Bone marrow (tissue), 2 donors: ENCODE data around the gene NTPCR.
"Not testable (repeated sequence)": the region's sequence is repeated elsewhere in the genome, so short reads cannot be mapped to it uniquely, and the experiment has no call there.

Experiments used
- DNase-seq, 2 donors: peaks; one replicate each; lab custom pipeline; 2025; lab: John Stamatoyannopoulos, UW

Gene NTPCR

DNA sequence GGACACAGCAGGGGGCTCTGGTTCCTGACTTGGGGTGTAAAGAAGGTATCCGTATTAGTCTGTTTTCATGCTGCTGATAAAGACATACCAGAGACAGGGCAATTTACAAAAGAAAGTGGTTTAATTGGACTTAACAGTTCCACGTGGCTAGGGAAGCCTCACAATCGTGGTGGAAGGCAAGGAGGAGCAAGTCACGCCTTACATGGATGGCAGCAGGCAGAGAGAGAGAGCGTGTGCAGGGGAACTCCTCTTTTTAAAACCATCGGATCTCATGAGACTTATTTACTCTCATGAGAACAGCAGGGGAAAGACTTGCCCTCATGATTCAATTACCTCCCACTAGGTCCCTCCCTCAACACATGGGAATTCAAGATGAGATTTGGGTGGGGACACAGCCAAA is 23.2 kb upstream of the NTPCR start:
- not testable (repeated sequence) for DNase-seq

DNA sequence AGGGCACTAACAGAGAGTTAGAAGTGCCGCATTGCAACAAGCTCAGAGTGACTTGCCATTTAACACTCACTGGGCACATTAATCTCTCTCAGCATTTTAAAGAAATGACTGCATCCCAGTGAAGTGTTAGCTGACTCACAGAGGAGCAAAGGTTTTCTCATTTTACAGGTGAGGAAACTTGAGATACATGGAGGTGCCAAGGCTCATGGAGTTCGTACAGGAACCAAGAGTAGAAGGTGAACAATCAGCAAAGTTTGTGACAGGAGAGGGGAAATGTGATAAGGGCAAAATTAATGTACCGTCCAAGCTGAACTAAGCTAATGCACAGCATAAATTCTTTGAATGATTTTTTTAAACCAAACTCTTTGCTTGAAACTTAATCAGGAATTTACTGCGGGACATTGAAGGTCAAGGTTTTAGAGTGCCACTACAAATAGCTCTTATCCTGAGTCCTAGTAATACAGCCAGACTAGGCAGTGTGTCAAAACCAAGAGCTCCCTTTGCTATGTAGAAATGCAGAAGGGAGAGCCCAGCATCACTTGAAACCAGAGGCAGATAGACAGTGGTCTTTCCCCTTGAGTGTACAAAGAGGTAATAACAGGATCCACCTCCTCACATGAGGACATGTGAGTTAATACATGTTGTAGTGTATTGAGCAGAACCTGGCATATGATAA is 22.4 kb upstream of the NTPCR start:
- no peak for DNase-seq

DNA sequence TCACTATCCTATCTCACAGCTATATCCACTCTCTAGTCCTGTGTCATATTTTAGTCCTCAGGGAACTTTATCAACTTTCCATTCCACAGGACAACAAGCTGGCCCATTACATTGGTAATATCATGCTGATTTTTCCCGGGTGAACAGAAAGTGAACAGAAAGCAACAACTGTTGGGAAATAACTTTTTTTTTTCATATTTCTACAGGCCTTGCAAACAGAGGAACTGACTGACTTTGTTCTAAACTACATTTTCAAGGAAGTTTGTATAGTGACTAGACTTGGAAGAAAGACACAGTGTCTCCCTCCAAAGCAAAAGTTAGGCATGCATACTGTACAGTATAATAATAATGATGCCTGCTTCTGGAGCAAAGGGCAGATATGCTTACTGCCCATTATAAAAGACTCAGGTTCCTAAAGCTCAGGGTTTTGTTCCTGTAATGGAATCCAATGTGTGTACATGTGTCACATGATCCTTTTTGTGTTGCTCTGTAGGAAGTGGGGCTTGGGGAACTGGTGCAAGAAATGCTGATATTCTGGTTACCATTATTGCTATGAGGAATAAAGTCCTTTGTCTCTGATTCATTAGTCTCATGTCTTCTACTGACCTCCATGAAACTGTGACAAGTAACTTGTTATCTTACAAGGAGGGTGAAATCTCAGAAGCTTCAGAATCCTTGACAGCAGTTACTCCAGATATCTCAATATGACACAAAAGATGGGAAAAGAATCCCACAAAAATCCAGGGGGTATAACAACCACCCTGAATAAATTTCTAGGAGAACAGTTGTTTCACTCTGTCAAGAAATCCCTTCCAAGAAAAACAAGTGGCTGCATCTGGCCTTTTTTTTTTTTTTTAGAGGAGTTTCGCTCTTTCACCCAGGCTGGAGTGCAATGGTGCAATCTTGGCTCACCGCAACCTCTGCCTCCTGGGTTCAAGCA is 17.7 kb upstream of the NTPCR start:
- no peak for DNase-seq

DNA sequence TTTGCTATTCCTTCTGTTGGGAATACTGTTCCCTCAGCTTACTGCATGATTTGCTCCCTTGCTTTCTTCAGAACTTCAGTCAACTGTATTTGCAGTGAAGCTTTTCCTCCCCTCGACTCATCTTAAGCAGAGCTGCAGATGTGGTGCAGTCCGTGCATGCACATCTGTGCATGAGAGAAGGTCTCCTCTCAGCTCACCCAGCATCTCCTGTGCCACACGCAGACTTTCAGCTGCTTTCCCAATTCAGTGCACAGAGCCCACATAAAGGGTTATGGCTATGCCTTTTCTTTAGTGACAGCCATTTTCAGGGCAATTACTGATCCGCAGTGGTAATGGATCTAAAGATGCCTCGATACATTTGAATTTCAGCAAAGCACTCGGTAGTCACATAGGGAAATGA is 13.5 kb upstream of the NTPCR start:
- no peak for DNase-seq

DNA sequence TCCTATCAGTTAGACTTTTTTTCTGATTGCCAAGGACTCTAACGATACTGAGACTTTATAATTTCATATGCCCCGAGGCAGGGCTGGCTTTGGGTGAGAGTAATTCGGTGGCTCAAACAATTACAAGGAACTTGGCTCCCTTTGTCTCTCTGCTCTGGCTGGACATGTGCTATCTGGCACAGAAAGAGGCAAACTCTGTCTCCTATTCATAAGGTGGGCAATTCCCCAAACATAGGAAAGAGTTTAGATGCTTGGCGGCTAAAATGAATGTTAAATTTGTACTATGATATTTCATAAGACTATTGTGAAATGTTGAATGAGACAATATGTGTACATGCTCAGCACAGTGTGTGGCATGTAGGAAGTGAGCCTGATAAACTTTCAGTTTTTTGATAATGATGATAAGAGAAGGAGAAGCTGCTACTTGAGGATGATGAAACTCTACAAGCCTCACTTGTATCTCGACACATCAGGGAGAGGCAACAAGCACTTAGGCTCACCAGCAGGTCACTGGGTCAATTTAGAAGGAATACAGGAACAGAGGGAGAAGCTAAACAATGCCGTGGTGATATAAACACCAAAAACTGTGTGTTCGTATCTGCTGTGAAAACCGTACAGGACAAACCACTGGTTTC is 12.6 kb upstream of the NTPCR start:
- no peak for DNase-seq

DNA sequence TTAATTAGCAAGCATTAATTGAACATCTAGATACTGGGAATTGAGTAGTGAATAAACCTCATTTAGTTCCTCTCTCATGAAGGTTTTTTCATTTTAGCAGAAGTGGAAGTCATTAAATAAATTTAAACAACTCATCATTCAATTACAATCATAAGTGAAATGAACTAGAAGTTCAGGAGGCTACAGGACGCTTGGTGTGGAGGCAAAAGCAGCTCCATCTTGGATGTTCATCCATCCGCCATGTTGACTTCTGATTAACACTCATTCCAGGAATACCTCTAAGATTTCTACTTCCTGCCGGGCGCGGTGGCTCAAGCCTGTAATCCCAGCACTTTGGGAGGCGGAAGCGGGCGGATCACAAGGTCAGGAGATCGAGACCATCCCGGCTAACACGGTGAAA is 11.5 kb upstream of the NTPCR start:
- DNase-seq = no peak

DNA sequence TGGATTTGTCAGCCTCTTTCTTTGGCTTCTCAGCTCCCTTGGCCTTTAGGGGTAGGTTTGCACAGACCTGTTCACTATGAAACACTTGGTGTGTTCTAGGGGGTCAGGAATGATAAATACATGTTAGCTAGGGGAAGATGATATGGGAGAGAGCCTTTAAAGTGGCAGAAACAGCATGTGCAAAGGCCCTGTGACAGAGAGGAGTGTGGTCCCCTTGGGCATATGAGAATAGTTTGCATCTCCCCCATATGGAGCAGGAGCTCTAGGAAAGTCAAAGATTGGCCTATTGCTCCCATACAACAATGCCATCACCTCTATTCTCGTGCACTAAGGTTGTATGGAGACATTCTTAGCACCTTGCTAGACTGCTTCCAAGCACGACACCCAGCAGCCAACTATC is 10.7 kb upstream of the NTPCR start:
- DNase-seq = no peak

DNA sequence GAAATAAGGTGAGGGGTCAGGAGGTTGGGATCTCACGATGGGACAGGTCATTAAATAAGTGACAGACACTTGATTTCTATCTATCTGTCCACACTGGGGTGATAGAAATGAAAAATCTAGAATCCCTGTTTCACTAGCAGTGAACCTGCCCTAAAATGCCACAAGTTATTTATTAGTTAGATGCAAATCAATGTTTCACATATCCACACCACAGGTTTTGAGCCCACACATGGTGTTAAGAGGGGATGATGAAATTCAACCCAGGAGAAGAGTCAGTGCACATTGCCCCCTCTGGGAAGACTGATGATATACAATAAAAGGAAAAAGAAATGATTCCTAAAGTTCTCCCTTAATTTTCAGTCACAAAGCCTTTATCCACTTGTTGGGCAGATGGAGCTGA is 10.1 kb upstream of the NTPCR start:
- DNase-seq = no peak

DNA sequence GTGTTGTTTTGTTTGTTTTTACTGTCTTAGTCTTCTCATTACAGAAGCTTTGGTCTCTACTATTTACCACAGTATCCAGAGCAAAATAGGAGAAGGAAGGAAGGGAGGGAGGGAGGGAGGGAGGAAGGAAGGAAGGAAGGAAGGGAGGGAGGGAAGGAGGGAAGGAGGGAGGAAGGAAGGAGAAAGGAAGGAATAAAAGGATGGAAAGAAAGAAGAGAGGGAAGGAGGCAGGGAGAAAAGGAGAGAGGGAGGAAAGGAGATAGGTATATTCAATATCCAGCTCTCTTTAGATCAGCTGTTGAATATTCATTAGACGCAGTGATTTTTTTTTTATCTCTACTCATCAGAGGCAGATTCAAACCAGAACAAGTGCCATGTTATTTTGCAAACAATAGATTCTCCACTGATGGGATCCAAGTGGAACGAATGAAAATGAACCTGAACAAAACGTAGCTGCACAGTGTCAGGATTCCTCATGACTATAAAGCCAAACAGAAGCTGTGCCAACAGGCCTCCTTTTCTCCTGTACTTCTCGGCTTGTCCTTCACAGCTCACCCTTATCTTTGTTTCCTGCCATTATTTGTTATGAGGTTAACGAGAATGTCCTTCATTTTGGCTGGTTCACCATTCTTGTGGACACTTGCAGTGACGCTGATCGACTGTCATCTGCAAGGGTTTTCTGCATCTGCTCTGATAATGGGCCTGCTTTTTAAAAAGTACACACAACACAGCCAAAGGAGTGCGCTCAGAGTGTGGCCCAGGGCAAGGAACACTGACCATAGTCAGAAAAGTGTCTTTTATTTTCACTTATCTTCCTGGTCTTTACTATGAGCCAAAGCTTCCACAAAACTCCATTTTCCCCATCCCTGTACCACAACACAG is 7.8 kb upstream of the NTPCR start:
- no peak for DNase-seq

DNA sequence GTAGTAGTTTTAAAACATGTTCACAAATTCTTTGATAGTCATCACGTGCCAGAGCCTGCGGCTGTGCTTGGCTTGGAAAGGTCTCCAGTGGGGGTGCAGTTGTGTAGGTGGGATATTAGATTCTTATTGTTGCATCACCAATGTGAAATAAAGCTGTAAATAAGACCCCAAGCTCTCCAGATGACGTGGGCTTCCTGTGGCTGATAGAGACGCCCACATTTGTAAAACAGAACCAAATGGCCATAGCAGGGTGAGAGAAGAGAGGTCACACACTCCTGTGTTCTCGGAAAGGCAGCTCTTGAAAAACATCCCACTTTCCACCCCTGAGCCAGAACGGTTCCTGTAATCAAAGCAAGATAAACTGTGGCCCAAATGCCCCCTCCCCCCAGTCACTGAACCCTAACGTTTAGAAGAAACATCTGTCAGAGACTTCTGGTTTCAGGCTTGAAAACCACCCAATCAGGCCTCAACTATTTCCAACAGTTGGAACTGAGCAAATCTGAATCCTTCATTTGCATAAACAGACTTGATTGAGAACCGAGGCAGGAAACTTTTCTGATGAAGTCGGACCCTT is 6.6 kb upstream of the NTPCR start:
- no peak for DNase-seq

DNA sequence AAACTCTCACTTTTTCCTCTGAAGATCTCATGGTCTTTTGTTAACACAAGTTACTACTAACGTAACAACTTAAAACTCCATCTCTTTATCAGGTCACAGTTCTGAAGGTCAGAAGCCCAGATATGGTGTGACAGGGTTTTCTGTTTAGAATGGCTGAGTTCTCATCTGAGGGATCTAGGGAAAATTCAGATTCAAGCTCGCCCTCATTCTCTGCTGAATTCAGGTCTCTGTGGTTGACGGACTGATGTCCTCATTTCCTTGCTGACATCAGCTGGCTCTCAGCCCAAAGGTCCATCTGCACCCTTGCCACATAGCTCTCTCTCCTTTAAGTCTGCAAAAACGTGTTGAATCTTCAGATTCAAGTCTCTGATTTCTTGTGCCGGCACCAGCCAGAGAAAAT is 6.1 kb upstream of the NTPCR start:
- no peak for DNase-seq

DNA sequence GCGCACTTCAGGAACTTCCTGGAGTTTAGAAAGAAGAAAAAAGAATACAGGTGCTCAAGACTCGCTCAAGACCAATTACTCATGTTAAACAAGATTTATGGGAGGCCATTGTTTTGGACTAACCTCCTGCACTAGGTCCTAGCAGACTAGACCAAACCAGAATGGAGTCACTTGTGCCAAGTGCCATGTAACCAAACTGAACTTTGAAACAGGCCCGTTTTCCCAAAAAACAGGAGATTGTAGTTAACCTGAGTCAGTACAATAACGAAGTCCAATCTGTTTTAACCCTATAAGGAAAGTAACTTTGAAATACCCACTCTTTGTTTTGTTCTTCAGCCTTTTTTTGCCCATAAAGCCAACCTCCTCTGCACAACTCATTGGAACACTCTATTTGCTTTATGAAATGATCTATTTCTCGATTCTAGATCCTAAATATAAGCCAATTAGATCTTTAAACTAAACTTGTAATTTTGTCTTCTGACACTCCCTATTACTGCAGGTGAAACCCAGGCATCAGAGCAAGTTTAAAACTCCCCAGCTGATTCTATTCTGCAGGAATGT is 695 bp upstream of the NTPCR start:
- no peak for DNase-seq

DNA sequence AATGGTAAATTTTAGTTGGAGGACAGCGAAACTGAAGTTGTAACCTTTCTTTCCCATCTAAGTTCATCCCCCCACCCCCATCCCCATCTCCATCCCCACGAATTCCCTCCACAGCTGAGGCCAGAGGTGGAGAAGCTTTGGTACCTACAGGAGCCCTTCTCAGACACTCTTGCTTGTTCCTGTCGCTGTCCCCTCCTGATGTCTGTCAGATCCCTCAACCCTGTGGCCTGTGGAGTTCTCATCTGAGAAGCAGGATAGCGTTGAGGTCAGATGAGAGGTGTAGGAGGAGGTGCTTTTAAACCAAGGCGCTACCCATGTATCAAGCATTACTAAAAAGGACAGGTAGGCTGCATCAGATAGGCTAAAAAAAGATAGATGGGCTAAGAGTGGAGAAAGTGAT is 769 bp downstream of the NTPCR start:
- no peak for DNase-seq

DNA sequence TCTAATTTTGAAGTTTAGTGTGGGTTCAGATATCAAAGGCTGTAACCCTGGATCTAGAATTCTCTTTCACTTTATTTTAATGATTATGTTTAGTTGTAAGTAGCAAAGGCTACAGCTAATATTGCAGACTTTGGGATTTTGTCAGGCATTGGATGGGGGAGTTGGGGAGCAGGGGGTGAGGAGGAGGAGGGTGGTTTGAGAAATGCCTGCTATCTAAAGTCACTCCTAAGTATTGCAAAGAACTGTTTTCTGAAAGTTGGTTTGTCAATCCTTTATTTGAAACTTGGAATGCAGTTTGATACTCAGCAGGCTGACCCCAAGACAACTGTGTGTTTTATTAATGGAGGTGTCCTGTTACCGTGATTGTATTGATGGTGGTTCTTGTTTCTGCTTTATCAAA is 1.2 kb downstream of the NTPCR start:
- DNase-seq = no peak

DNA sequence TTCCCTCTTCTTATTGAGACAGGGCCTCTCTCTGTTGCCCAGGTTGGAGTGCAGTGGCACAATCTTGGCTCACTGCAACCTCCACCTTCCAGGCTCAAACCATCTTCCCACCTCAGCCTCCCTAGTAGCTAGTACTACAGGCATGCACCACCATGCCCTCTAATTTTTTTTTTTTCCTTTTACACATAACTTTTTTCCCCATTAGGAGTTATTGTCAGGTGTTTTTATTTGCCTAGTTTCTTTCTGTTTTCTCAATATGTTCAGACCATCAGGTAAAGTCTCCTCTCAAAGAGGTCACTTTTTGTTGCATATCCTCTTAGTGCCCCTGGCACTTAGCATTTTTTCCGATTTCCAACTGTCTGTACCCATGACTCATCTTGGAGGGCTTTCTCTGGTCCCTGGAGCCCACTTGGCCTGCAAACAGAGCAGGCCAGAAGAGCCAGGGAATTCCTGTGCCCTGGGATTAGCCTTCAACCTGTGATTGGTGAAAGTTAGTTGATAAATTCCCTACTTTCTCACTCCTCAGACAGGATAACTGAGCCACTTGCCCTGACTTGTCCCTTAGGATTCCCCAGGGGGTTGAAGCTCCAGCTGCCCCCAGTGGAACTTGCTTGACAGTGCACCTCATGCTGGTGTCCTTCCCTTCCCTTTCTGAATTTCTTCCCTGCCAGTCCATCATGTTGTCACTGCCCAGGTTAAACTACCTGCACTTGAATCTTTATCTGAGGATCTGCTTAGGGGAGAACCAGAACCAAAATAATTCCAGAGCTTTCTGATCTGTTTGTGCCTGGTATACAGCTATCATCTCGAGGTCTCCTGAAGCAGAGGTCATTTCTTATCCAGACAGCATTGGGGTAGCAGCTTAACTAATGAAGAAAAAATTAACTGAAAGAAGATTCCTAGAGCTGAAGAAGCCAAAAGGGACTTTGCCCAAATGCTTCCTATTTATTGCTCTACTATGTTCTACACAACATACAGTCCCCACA is 2.4 kb downstream of the NTPCR start:
- DNase-seq = no peak

DNA sequence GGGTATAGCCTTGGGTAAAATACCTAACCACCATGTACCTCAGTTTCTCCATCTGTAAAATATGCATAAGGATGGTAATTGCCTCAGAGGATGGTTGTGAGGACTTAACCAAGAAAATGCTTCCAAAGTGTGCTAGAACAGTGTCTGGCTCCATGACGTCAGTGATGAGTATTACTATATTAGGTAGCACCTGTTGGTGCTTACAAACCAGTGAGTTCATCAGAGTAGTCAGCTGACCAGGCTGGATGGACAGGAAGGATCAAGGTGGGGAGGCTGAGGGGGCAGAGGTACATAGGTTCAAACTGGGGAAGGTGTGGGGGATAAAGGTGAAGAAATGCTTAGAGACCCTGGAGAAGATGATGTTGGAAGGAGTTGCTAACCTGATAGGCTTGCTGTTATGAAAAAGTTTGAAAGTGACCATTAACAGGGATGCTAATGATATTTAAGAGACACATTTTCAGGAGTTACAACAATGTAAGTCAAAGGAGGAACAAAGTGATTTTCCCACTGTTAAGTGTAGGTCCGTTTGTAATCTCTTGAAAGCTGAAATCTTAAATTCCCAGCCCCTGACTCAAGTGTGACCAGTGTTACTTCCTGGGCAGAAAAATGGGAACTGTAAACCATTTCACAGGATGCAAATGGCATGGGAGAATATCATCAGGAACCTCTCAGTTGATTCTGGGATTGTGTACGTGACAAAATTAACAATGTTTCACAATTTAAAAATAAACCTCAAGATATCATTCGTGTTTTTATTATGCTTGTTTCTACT is 4.4 kb downstream of the NTPCR start:
- DNase-seq = no peak

DNA sequence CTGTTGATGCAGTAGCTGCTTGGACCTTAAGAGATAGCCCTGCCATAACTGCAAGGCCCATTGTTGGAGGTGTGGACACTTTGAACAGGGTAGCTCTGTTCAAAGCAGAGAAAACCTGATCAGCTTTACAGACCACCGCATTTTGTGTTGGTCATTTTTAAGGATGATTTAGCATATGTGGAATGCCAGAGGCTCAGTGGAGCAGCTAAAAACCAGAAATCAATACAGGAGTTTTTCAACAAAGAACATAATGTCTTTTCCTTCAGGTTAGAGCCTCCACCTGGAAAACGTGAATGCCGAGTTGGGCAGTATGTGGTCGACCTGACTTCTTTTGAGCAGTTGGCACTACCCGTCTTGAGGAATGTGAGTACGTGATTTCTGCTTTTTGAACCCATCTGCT is 5.7 kb downstream of the NTPCR start:
- DNase-seq = no peak

DNA sequence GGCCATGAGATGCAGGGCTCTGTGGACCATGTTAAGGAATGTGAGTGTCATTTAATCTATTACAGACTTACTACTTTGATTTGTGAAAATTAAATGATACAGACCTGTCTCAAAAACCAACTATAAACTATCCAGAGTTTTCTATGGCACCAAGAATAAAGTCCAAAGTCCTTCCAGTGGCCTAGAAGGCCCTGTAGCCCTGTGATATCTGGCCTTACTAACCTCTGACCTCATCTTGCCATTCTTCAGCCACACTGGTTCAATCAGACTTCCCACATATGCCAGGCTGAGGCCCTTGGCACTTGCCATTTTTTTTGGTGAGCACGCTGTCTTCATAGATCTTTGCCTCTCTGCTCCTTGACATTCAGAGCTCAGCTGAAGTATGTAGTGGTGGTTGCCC is 7.7 kb downstream of the NTPCR start:
- DNase-seq = no peak
